Femur (tissue), 1 donor: ENCODE results near the gene ARMH3.
A peak's percentile ranks its signal among the peaks of the same experiment; 100 is the strongest.
"Not testable (repeated sequence)": the region's sequence is repeated elsewhere in the genome, so short reads cannot be mapped to it uniquely, and the experiment has no call there.

Source experiments
- DNase-seq: peaks from one replicate; pipeline ENCODE4 v3.0.0-alpha.2; 2017

Gene ARMH3

DNA sequence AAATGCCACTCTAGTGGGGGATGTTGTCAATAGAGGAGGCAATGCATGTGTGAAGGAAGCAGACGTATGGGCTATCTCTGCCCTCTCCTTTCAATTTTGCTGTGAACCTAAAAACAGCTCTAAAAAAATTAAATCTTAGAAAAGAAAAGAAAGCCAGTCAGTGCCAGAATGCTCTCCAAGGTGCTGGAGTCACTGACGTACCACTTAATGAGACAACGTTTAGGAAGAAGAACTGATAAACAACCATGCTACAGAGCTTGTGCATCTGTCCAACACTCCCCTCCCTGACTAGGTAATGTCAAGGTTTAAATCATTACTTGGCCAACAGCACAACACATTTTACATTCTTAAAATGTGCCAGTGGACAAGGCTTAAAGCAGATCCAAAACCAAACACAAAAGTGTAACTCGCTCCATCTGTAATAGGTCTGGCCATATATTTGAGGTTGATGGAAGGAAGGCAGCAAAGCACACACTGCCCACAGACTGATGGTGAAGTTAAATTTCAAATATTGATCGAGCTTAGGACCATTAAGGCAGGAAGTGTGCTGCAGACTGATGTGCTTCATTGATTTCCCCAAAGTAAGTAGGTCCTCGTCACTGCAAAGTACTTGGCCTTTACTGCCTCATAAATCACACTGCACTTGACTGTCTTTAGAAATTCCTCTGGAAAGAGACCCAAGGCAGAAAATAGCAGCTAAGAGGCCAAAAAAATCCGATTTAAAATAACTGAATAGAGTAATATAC lies 15.5 kb downstream of the ARMH3 start:
- DNase-seq, result no peak

DNA sequence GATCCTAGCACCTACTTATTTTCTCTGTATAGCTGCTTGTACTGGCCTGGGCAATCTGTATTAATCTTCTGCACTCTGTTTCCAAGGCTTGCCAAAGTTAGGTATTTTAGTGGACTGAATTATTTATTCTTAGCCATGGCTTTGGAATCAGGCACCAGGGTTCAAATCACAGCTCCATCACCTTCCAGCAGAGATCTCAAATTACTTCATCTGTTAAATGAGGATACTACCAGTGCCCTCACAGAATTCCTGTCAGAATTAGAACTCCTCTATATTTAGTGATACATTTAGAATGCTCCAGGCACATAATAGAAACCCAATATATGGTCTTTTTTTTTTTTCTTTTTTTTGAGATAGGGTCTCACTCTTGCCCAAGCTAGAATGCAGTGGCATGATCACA lies 17.6 kb downstream of the ARMH3 start:
- no peak for DNase-seq

DNA sequence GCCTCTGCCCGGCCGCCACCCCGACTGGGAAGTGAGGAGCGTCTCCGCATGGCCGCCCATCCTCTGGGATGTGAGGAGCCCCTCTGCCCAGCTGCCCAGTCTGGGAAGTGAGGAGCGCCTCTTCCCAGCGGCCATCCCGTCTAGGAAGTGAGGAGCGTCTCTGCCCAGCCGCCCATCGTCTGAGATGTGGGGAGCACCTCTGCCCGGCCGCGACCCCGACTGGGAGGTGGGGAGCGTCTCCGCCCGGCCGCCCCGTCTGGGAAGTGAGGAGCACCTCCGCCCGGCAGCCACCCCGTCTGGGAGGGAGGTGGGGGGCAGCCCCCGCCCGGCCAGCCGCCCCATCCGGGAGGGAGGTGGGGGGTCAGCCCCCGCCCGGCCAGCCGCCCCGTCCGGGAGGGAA lies 20.2 kb downstream of the ARMH3 start:
- not testable (repeated sequence) for DNase-seq

GRCh38 chr10:102033787-102034186 lies 22.2 kb downstream of the ARMH3 start:
- DNase-seq, result no peak

DNA sequence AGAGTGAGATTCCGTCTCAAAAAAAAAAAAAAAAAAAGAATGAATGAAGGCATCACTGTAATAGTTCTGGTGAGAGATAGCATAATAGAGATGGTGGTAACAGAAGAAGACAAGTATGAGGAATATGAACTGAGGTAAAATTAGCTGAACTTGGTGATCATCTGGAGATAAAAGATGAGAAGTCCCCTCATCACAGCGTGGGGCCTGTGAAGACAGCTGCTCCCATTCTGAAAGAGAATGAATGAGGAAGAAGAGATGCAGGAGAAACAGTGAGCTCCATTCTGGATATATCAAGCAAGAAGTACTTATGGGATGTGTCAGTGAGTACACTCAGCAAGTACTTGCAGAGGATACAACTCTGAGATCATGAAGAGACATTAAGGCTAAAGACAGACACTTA lies 28.7 kb downstream of the ARMH3 start:
- no peak for DNase-seq

- DNase-seq, result no peak
Observed at GRCh38 chr10:102024799-102025198, 31.2 kb downstream of the ARMH3 start.

DNA sequence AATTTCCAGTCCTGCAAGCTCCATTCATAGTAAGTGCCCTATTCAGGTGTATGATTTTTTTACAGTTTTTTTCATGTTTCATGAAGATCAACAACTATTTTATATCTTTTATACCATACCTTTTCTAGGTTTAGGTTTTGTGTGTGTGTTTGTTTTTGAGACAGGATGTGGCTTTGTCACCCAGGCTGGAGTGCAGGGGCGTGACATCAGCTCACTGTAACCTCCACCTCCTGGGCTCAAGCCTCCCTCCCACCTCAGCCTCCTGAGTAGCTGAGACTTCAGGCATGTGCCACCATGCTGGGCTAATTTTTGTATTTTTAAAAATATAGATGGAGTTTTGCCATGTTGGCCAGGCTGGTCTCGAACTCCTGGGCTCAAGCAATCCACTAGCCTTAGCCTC lies 35.0 kb downstream of the ARMH3 start:
- no peak for DNase-seq

- DNase-seq, result no peak
Observed at GRCh38 chr10:102017295-102017694, 38.7 kb downstream of the ARMH3 start.

GRCh38 chr10:102016416-102016815 lies 39.6 kb downstream of the ARMH3 start:
- DNase-seq, result no peak

DNA sequence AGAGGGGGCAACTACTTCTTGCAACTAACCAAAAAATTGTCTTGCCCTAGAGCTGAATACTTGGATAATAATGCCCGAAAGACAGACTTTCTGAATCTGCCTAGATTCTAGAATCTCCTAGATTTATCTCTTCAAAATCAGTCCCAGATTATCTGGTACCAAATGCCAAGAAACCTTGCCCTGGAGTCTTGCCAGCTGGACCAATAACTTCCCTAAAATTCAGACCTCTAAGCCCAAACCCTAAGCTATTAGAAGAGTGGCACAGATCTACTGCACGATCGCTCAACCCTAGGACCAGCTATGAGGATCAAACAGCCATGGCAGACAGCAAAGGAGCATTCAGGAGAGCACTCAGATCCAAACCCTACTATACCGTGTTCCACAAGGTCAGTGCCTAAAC lies 45.0 kb downstream of the ARMH3 start:
- no peak for DNase-seq

- peak; percentile 71 for DNase-seq
Observed at GRCh38 chr10:102009801-102010425, 46.1 kb downstream of the ARMH3 start.

GRCh38 chr10:102007796-102008195 lies 48.2 kb downstream of the ARMH3 start:
- no peak for DNase-seq

DNA sequence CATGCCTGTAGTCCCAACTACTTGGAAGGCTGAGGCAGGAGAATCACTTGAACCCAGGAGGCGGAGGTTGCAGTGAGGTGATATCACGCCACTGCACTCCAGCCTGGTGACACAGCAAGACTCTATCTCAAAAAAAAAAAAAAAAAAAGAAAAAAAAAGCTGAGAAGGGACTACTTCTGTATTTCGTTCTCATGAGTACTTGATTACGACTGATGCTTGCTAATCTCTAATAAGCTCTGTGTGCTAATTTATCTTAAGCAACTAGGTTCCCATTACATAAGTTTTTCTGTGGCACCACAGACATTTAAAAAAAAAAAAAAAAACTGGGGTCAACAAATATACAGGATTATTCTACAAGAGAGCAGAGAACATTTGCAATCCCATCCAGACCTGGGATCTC lies 48.9 kb downstream of the ARMH3 start:
- not testable (repeated sequence) for DNase-seq

GRCh38 chr10:102004376-102004775 lies 51.6 kb downstream of the ARMH3 start:
- DNase-seq, result no peak

DNA sequence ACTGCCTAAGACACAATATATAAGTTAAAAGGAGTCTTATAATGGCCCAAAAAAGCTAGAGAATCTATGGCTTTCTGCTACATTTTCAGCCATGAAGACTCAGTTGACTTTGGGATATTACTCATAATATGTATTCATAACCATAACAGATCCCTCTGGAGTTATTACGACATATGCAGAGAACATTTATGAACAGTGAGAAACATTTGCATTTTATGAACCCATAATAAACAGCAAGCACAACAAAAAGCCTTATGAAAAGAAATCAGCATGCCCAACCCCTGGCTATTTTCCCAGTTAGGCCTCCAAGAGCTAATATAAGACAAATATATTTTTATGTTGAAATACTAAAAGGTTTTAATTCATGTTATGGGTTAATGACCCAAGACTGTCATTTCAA lies 52.4 kb downstream of the ARMH3 start:
- no peak for DNase-seq

DNA sequence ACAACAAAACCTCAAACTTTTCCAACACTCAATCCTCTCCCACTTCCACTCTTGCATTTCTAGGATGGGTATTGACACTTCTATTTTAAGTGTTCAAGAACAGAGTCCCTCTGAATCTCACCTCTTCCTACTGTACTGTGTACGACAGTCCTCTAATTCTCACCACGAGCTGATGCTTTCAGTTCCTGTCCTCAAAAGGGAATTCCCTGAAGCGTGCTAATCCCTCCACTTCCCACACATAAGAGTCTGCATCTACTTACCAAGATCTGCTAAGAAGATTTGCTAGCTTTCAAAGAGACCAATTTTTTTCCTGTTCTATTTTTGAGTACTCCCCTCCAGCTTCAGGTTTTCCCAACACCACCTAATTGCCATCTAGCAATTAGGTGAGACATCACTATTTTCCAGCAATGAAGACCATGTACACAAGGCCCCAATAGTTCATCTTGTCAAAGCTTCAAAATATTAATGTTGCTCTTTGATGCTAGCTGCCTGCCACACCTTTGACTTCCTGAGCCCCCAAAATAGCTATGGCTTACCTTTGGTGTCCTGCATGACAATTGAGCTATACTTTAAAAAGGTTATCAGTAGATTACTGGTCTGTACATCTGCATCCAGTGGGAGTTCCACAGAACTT lies 54.4 kb downstream of the ARMH3 start:
- no peak for DNase-seq

- DNase-seq, result peak; percentile 15
Observed at GRCh38 chr10:101997803-101998202, 58.2 kb downstream of the ARMH3 start.

- DNase-seq, result no peak
Observed at GRCh38 chr10:101995451-101996063, 60.4 kb downstream of the ARMH3 start.

DNA sequence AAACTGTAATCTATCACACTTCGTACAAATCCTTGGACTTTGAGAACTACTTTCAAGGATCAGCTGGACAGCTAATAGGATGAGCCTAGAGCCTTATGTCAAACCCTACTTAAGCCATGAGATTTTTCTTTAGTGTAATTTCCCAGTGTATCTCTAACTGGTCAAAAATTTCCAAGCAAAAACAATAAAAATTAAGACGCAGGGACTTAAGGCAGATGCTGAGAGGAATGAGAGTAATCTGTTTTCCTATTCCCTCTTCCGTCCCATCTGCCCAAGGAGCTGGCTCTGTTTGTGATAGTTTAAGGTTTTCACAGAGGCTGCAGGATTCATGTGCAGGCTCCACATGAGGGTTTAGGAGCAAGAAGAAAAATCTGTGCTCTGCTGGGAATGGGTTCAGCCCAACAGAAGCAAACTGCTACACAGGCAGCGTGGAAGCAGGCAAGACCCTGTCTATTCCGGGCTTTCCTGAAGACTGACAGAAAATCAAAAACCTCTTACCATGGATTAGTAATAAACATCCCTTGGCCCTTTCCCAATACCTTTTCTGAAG lies 62.2 kb downstream of the ARMH3 start:
- no peak for DNase-seq

- DNase-seq, result no peak
Observed at GRCh38 chr10:101993221-101993620, 62.8 kb downstream of the ARMH3 start.

DNA sequence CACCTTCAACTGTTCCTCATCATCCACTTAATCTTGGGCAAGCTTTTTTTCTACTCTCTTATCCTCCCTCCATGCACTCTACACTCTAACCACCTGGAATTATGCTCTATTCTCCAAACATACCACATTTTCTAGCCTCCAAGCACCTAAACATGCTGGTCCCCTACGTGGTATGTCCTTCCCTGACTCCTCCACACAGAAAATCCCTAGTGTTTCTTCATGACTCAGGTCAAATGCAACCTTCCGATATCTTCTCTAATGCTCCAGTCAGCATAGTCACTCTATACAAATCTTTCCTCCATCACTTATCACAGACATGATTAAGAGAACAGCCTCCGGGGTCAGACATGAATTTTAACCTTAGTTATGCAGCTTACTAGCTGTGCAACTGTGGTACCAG lies 68.8 kb downstream of the ARMH3 start:
- DNase-seq, result no peak

- DNase-seq, result no peak
Observed at GRCh38 chr10:101986624-101986971, 69.4 kb downstream of the ARMH3 start.

DNA sequence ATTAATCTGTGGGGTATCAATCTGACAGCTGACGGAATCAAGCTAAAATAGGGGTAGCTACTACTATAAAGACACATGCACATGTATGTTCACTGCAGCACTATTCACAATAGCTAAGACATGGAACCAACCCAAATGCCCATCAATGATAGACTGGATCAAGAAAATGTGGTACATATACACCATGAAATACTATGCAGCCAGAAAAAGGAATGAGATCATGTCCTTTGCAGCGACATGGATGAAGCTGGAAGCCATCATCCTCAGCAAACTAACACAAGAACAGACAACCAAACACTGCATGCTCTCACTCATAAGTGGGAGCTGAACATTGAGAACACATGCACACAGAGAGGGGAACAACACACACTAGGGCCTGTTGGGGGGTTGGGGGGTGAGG lies 75.3 kb downstream of the ARMH3 start:
- DNase-seq, result not testable (repeated sequence)
